ENCODE data around the gene CCR2. TPM values are rescaled to one million over a fixed set of nuclear protein-coding genes. Genes with fewer than 3 reads are reported as not detected.
"Not testable (repeated sequence)": the region's sequence is repeated elsewhere in the genome, so short reads cannot be mapped to it uniquely, and the experiment has no call there.

Gene CCR2
- total RNA-seq, 1 experiment from 2014 or later = not detected

- no peak for DNase-seq (ENCODE audit: extremely low read depth, low read depth)
Measured at GRCh38 chr3:46375218-46375617, 21.3 kb downstream of the CCR2 start.

- DNase-seq (ENCODE audit: extremely low read depth, low read depth) = no peak
Measured at GRCh38 chr3:46375814-46376213, 21.9 kb downstream of the CCR2 start.

- DNase-seq (ENCODE audit: extremely low read depth, low read depth) = peak; percentile 40
Measured at GRCh38 chr3:46378426-46378942, 24.6 kb downstream of the CCR2 start.

- DNase-seq (ENCODE audit: extremely low read depth, low read depth) = no peak
Measured at GRCh38 chr3:46380471-46381221, 26.7 kb downstream of the CCR2 start.

- DNase-seq (ENCODE audit: extremely low read depth, low read depth) = no peak
Measured at GRCh38 chr3:46381625-46382024, 27.7 kb downstream of the CCR2 start.

- no peak for DNase-seq (ENCODE audit: extremely low read depth, low read depth)
Measured at GRCh38 chr3:46383211-46383950, 29.5 kb downstream of the CCR2 start.

GRCh38 chr3:46383951-46384330 lies 30.0 kb downstream of the CCR2 start:
- no peak for DNase-seq (ENCODE audit: extremely low read depth, low read depth)

GRCh38 chr3:46386205-46386604 lies 32.3 kb downstream of the CCR2 start:
- DNase-seq (ENCODE audit: extremely low read depth, low read depth) = no peak

GRCh38 chr3:46388847-46389246 lies 34.9 kb downstream of the CCR2 start:
- DNase-seq (ENCODE audit: extremely low read depth, low read depth) = not testable (repeated sequence)

GRCh38 chr3:46389306-46389705 lies 35.4 kb downstream of the CCR2 start:
- DNase-seq (ENCODE audit: extremely low read depth, low read depth) = no peak

- not testable (repeated sequence) for DNase-seq (ENCODE audit: extremely low read depth, low read depth)
Measured at GRCh38 chr3:46391526-46391925, 37.6 kb downstream of the CCR2 start.

- DNase-seq (ENCODE audit: extremely low read depth, low read depth) = no peak
Measured at GRCh38 chr3:46393011-46393410, 39.1 kb downstream of the CCR2 start.

- DNase-seq (ENCODE audit: extremely low read depth, low read depth) = no peak
Measured at GRCh38 chr3:46393554-46394434, 39.9 kb downstream of the CCR2 start.

- no peak for DNase-seq (ENCODE audit: extremely low read depth, low read depth)
Measured at GRCh38 chr3:46395210-46395661, 41.3 kb downstream of the CCR2 start.

GRCh38 chr3:46395766-46396530 lies 42.0 kb downstream of the CCR2 start:
- no peak for DNase-seq (ENCODE audit: extremely low read depth, low read depth)

GRCh38 chr3:46397111-46397510 lies 43.2 kb downstream of the CCR2 start:
- DNase-seq (ENCODE audit: extremely low read depth, low read depth) = no peak

GRCh38 chr3:46398186-46398955 lies 44.5 kb downstream of the CCR2 start:
- no peak for DNase-seq (ENCODE audit: extremely low read depth, low read depth)

GRCh38 chr3:46399098-46399497 lies 45.2 kb downstream of the CCR2 start:
- DNase-seq (ENCODE audit: extremely low read depth, low read depth) = no peak

- DNase-seq (ENCODE audit: extremely low read depth, low read depth) = no peak
Measured at GRCh38 chr3:46399557-46399956, 45.6 kb downstream of the CCR2 start.
